Measurements from ENCODE around the gene COCH. TPM values are rescaled to one million over a fixed set of nuclear protein-coding genes. Genes with fewer than 3 reads are reported as not detected.

Gene COCH
- total RNA-seq, 1 experiment from 2014 or later = 6.7 TPM

- no peak overlapping the region for H3K4me2 ChIP-seq (ENCODE audit: low read length)
- intact Hi-C loops (cut with micrococcal nuclease) = no loop called here
- no peak overlapping the region for H3K4me3 ChIP-seq (replicated peaks in 1 of 2; ENCODE audit: low read depth in 1 of 2, low read length in 2 of 2)
- no peaks in the 10 kb centered on the region for H3K9me2 ChIP-seq (ENCODE audit: insufficient read depth)
- no peaks in the 10 kb centered on the region for H3K27me3 ChIP-seq (ENCODE audit: insufficient read depth, low read length)
- no peaks in the 10 kb centered on the region for H3K36me3 ChIP-seq (ENCODE audit: control insufficient read depth in 1 of 2, insufficient read depth in 2 of 2, low read length in 2 of 2)
- no peak overlapping the region for H3K9ac ChIP-seq (ENCODE audit: low read length)
- H4K20me1 ChIP-seq (ENCODE audit: insufficient read depth) = no peaks in the 10 kb centered on the region
- RAD21 ChIA-PET (ENCODE audit: low non-redundant PET in 1 of 2, low total read pairs in 2 of 2, uncharacterized antibody in 2 of 2, unreplicated experiment in 2 of 2) = no interaction called here
- POLR2A ChIA-PET = no interaction called here
- no peak overlapping the region for H2AFZ ChIP-seq (ENCODE audit: low read depth, low read length, poor library complexity, severe bottlenecking)
- no peak overlapping the region for H3K27ac ChIP-seq (ENCODE audit: low read depth, low read length)
- H3K4me1 ChIP-seq (ENCODE audit: control insufficient read depth in 1 of 2, insufficient read depth in 2 of 2, low read length in 2 of 2) = no peaks in the 10 kb centered on the region
- DNase-seq (ENCODE audit: low read depth, low spot score) (no peak), ATAC-seq (no peak)
- CTCF ChIA-PET = no interaction called here
- TF ChIP-seq CBX3 (IDR thresholded peaks at IDR 0.05; ENCODE audit: low read depth) = no peak
- no peak for TF ChIP-seq EZH2phosphoT487 (IDR thresholded peaks at IDR 0.05; ENCODE audit: borderline replicate concordance)
- TF ChIP-seq REST (IDR thresholded peaks at IDR 0.05; ENCODE audit: low read depth) = no peak
- TF ChIP-seq, protein P1, sequence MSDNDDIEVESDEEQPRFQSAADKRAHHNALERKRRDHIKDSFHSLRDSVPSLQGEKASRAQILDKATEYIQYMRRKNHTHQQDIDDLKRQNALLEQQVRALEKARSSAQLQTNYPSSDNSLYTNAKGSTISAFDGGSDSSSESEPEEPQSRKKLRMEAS (IDR thresholded peaks at IDR 0.05) = no peak
- no peak for TF ChIP-seq POLR2A (IDR thresholded peaks at IDR 0.05; ENCODE audit: borderline replicate concordance, extremely low read depth, insufficient read depth, insufficient read length)
- TF ChIP-seq SIN3A (IDR thresholded peaks at IDR 0.05; ENCODE audit: low read depth) = no peak
- no peak for TF ChIP-seq ZNF274 (IDR thresholded peaks at IDR 0.05; ENCODE audit: low read depth, low read length)
- no TSS peak for BruUV-seq (replicated peaks)
- no peaks in the 10 kb centered on the region for H3K9me3 ChIP-seq (ENCODE audit: control insufficient read depth in 1 of 2, insufficient read depth in 1 of 2, low read depth in 1 of 2, low read length in 2 of 2)
- H3K79me2 ChIP-seq (ENCODE audit: insufficient read depth, low read length) = no peaks in the 10 kb centered on the region
Observed at GRCh38 chr14:30853946-30854345, 20.4 kb upstream of the COCH start.

DNA sequence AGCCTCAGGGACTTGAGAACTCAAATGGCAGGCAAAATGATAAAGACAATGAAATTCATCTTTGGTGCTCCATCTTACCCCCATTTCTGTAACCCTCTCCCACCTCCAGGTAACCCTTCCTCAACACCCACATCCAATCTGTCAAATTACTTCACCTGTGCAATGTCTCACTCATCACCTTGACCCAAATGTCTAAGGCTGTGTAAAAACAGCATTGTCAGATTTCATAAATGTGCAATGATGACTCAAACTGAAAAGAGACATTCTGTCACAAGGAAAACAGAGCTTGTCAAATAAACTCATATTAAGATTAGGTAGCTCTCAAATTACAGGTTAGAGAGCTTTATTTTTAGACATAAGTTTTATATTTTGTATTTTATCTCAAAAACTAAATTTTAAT, 19.9 kb upstream of the COCH start:
- Histone ChIP-seq H3K9me2 (ENCODE audit: insufficient read depth) (no peaks in the 10 kb centered on the region), H4K20me1 (ENCODE audit: insufficient read depth) (no peaks in the 10 kb centered on the region), H3K4me3 (replicated peaks in 1 of 2; ENCODE audit: low read depth in 1 of 2, low read length in 2 of 2) (no peak overlapping the region), H3K4me2 (ENCODE audit: low read length) (no peak overlapping the region), H3K79me2 (ENCODE audit: insufficient read depth, low read length) (no peaks in the 10 kb centered on the region), H3K4me1 (ENCODE audit: control insufficient read depth in 1 of 2, insufficient read depth in 2 of 2, low read length in 2 of 2) (no peaks in the 10 kb centered on the region), H2AFZ (ENCODE audit: low read depth, low read length, poor library complexity, severe bottlenecking) (no peak overlapping the region), H3K27ac (ENCODE audit: low read depth, low read length) (no peak overlapping the region), H3K36me3 (ENCODE audit: control insufficient read depth in 1 of 2, insufficient read depth in 2 of 2, low read length in 2 of 2) (no peaks in the 10 kb centered on the region), H3K9ac (ENCODE audit: low read length) (no peak overlapping the region), H3K9me3 (ENCODE audit: control insufficient read depth in 1 of 2, insufficient read depth in 1 of 2, low read depth in 1 of 2, low read length in 2 of 2) (no peaks in the 10 kb centered on the region), H3K27me3 (ENCODE audit: insufficient read depth, low read length) (no peaks in the 10 kb centered on the region)
- RAD21 ChIA-PET (ENCODE audit: low non-redundant PET in 1 of 2, low total read pairs in 2 of 2, uncharacterized antibody in 2 of 2, unreplicated experiment in 2 of 2) = no interaction called here
- DNase-seq (ENCODE audit: low read depth, low spot score) (no peak), ATAC-seq (no peak)
- intact Hi-C loops (cut with micrococcal nuclease) = no loop called here
- CTCF ChIA-PET = no interaction called here
- no TSS peak for BruUV-seq (replicated peaks)
- POLR2A ChIA-PET = no interaction called here
- TF ChIP-seq SRF (IDR thresholded peaks at IDR 0.05; ENCODE audit: low read depth) (no peak), ATF3 (IDR thresholded peaks at IDR 0.05) (no peak), TCF7L2 (IDR thresholded peaks at IDR 0.05; ENCODE audit: borderline replicate concordance, extremely low read depth, insufficient read depth, insufficient read length) (no peak), CTCF (IDR thresholded peaks at IDR 0.05 in 2 of 3, conservative IDR thresholded peaks at IDR 0.05 in 1 of 3; ENCODE audit: borderline replicate concordance in 1 of 3, insufficient read depth in 1 of 3, low read depth in 2 of 3, low read length in 2 of 3) (no peak), POLR2A (IDR thresholded peaks at IDR 0.05; ENCODE audit: borderline replicate concordance, extremely low read depth, insufficient read depth, insufficient read length) (no peak), SIN3A (IDR thresholded peaks at IDR 0.05; ENCODE audit: low read depth) (no peak)
- TF ChIP-seq, protein P2, sequence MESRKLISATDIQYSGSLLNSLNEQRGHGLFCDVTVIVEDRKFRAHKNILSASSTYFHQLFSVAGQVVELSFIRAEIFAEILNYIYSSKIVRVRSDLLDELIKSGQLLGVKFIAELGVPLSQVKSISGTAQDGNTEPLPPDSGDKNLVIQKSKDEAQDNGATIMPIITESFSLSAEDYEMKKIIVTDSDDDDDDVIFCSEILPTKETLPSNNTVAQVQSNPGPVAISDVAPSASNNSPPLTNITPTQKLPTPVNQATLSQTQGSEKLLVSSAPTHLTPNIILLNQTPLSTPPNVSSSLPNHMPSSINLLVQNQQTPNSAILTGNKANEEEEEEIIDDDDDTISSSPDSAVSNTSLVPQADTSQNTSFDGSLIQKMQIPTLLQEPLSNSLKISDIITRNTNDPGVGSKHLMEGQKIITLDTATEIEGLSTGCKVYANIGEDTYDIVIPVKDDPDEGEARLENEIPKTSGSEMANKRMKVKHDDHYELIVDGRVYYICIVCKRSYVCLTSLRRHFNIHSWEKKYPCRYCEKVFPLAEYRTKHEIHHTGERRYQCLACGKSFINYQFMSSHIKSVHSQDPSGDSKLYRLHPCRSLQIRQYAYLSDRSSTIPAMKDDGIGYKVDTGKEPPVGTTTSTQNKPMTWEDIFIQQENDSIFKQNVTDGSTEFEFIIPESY (IDR thresholded peaks at IDR 0.05; ENCODE audit: extremely low read depth, insufficient replicate concordance, low read length) = no peak

Data from HCT116 (cell line).